ENCODE measurements around the gene PCDHGA6. TPM values are rescaled to one million over a fixed set of nuclear protein-coding genes. Genes with fewer than 3 reads are reported as not detected.

Gene PCDHGA6
- total RNA-seq, 1 donor from 2014 or later, result 1.8 TPM

- DNase-seq (ENCODE audit: low read depth), result no peak
These were observed 45.6 kb downstream of the PCDHGA6 start for GRCh38 chr5:141419074-141419880.

DNA sequence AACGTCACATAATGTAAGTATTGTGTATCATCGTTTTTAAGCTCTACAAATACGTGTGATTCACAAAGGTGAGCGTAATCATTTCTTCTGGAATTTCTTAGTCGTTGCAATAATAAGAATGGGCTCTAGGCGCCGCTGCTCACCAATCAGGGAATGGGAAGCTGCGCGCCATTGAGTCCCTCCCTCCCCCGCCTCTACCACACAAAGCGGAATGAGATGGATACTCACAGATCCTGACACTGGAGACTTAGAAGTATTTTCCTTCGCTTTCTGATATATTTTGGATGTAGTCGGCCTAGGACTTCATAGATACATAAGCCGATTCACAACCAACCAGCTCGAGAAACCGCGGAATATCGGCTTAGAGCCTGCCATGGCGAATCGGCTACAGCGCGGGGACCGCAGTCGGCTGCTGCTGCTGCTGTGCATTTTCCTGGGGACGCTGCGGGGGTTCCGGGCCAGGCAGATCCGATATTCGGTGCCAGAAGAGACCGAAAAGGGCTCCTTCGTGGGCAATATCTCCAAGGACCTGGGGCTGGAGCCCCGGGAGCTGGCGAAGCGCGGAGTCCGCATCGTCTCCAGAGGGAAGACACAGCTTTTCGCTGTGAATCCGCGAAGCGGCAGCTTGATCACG is 47.3 kb downstream of the PCDHGA6 start, which contains the start of gene PCDHGA11:
TSS of gene PCDHGA11 (plus strand) at position 197 of the 634 bp plus-strand sequence. CDS start at position 374, 177 bp downstream.
- DNase-seq (ENCODE audit: low read depth), result no peak

- DNase-seq (ENCODE audit: low read depth), result no peak
These were observed 47.8 kb downstream of the PCDHGA6 start for GRCh38 chr5:141421489-141421855.

DNA sequence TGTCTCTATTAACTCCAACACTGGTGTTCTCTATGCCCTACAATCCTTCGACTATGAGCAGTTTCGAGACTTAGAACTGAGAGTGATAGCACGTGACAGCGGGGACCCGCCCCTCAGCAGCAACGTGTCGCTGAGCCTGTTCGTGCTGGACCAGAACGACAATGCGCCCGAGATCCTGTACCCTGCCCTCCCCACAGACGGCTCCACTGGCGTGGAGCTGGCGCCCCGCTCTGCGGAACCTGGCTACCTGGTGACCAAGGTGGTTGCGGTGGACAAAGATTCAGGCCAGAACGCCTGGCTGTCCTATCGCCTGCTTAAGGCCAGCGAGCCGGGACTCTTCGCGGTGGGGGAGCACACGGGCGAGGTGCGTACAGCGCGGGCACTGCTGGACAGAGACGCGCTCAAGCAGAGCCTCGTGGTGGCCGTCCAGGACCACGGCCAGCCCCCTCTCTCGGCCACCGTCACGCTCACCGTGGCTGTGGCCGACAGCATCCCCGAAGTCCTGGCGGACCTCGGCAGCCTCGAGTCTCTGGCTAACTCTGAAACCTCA is 49.1 kb downstream of the PCDHGA6 start:
- DNase-seq (ENCODE audit: low read depth), result no peak

GRCh38 chr5:141427783-141428426 is 54.2 kb downstream of the PCDHGA6 start:
- no peak for DNase-seq (ENCODE audit: low read depth)

Other genes with a start within 250 kb of the PCDHGA6 start
- 0.36 and 1.0 TPM in 2 replicates for gene PCDHB5, start 238.7 kb upstream of the PCDHGA6 start, total RNA-seq
- gene PCDHB6, start 223.8 kb upstream of the PCDHGA6 start, total RNA-seq, result 1.5 and 2.3 TPM in 2 replicates
- 5.1 and 6.6 TPM in 2 replicates for gene PCDHB7, start 201.2 kb upstream of the PCDHGA6 start, total RNA-seq
- 9.5 and 10.4 TPM in 2 replicates for gene PCDHB8, start 196.1 kb upstream of the PCDHGA6 start, total RNA-seq
- gene PCDHB16, start 191.5 kb upstream of the PCDHGA6 start, total RNA-seq, result 13.5 and 14.7 TPM in 2 replicates
- 6.8 TPM in 2 replicates for gene PCDHB9, start 186.7 kb upstream of the PCDHGA6 start, total RNA-seq
- 6.7 and 7.4 TPM in 2 replicates for gene PCDHB10, start 181.5 kb upstream of the PCDHGA6 start, total RNA-seq
- gene PCDHB11, start 174.3 kb upstream of the PCDHGA6 start, total RNA-seq, result 3.9 and 5.3 TPM in 2 replicates
- gene PCDHB12, start 165.2 kb upstream of the PCDHGA6 start, total RNA-seq, result 5.4 and 7.2 TPM in 2 replicates
- 5.3 and 6.4 TPM in 2 replicates for gene PCDHB13, start 160.0 kb upstream of the PCDHGA6 start, total RNA-seq
- 6.2 and 6.9 TPM in 2 replicates for gene PCDHB14, start 150.5 kb upstream of the PCDHGA6 start, total RNA-seq
- gene PCDHB15, start 128.5 kb upstream of the PCDHGA6 start, total RNA-seq, result 3.1 and 4.6 TPM in 2 replicates
- gene SLC25A2, start 69.8 kb upstream of the PCDHGA6 start, total RNA-seq, result 0.43 and 0.62 TPM in 2 replicates
- 97.0 and 116 TPM in 2 replicates for gene TAF7, start 53.1 kb upstream of the PCDHGA6 start, total RNA-seq
- 5.2 and 5.9 TPM in 2 replicates for gene PCDHGA1, start 43.4 kb upstream of the PCDHGA6 start, total RNA-seq
- 0.94 and 1.1 TPM in 2 replicates for gene PCDHGA2, start 35.1 kb upstream of the PCDHGA6 start, total RNA-seq
- gene PCDHGA3, start 30.1 kb upstream of the PCDHGA6 start, total RNA-seq, result 0.48 and 0.57 TPM in 2 replicates
- 8.7 and 9.8 TPM in 2 replicates for gene PCDHGB1, start 23.8 kb upstream of the PCDHGA6 start, total RNA-seq
- 2.9 and 3.3 TPM in 2 replicates for gene PCDHGA4, start 18.9 kb upstream of the PCDHGA6 start, total RNA-seq
- gene PCDHGB2, start 13.9 kb upstream of the PCDHGA6 start, total RNA-seq, result 14.0 and 14.5 TPM in 2 replicates
- gene PCDHGA5, start 9.7 kb upstream of the PCDHGA6 start, total RNA-seq, result 1.7 and 2.2 TPM in 2 replicates
- 1.8 TPM in 2 replicates for gene PCDHGB3, start 3.6 kb upstream of the PCDHGA6 start, total RNA-seq
- gene PCDHGA7, start 8.9 kb downstream of the PCDHGA6 start, total RNA-seq, result 1.1 and 2.3 TPM in 2 replicates
- gene PCDHGB4, start 13.8 kb downstream of the PCDHGA6 start, total RNA-seq, result 1.1 and 2.2 TPM in 2 replicates
- 1.6 and 2.2 TPM in 2 replicates for gene PCDHGA8, start 18.7 kb downstream of the PCDHGA6 start, total RNA-seq
- gene PCDHGB5, start 24.1 kb downstream of the PCDHGA6 start, total RNA-seq, result 0.47 and 1.4 TPM in 2 replicates
- 0.88 and 1.7 TPM in 2 replicates for gene PCDHGA9, start 28.9 kb downstream of the PCDHGA6 start, total RNA-seq
- gene PCDHGB6, start 34.1 kb downstream of the PCDHGA6 start, total RNA-seq, result 0.78 and 0.96 TPM in 2 replicates
- gene PCDHGA10, start 39.1 kb downstream of the PCDHGA6 start, total RNA-seq, result 32.1 and 35.7 TPM in 2 replicates
- gene PCDHGB7, start 43.8 kb downstream of the PCDHGA6 start, total RNA-seq, result 1.4 and 3.4 TPM in 2 replicates
- 2.0 and 2.1 TPM in 2 replicates for gene PCDHGA11, start 47.2 kb downstream of the PCDHGA6 start, total RNA-seq
- gene PCDHGA12, start 56.6 kb downstream of the PCDHGA6 start, total RNA-seq, result 4.3 and 4.6 TPM in 2 replicates
- 137 and 170 TPM in 2 replicates for gene PCDHGC3, start 102.1 kb downstream of the PCDHGA6 start, total RNA-seq
- 2.0 and 3.6 TPM in 2 replicates for gene PCDHGC4, start 111.1 kb downstream of the PCDHGA6 start, total RNA-seq
- gene PCDHGC5, start 115.2 kb downstream of the PCDHGA6 start, total RNA-seq, result 2.0 and 2.6 TPM in 2 replicates
- 13.2 and 25.4 TPM in 2 replicates for gene DIAPH1, start 245.1 kb downstream of the PCDHGA6 start, total RNA-seq

All from myocyte (in vitro differentiated cells).